ENCODE measurements around the gene UCK1.

- TF ChIP-seq CTCF (conservative IDR thresholded peaks at IDR 0.05 in 1 of 2, IDR thresholded peaks at IDR 0.05 in 1 of 2; ENCODE audit: extremely low read depth in 1 of 2, insufficient read depth in 1 of 2, low read depth in 1 of 2, low read length in 2 of 2) = no peak
- TF ChIP-seq EZH2 (IDR thresholded peaks at IDR 0.05; ENCODE audit: borderline replicate concordance, low read length) = no peak
These were observed 45.9 kb downstream of the UCK1 start for GRCh38 chr9:131485206-131485605.

Measured in mammary epithelial cell (primary cell).